Lower leg skin (tissue), 3 donors: ENCODE results near the gene MYBL2.

Experiments used
- POLR2A ChIP-seq, 2 donors: fragments of 450-650 bp; IDR thresholded peaks; one replicate each; pipeline ENCODE4 v1.6.1; 2016 to 2017; ENCODE audit warnings: antibody characterized with exemption in 2 of 2, mild to moderate bottlenecking in 1 of 2, moderate library complexity in 1 of 2
- TF ChIP-seq, protein P1 (sequence below), 3 donors: fragments of 450-650 bp; IDR thresholded peaks; one replicate each; pipeline ENCODE4 v1.5.1; 2016; ENCODE audit warnings: antibody characterized with exemption in 3 of 3, mild to moderate bottlenecking in 3 of 3, moderate library complexity in 2 of 3

DNA sequence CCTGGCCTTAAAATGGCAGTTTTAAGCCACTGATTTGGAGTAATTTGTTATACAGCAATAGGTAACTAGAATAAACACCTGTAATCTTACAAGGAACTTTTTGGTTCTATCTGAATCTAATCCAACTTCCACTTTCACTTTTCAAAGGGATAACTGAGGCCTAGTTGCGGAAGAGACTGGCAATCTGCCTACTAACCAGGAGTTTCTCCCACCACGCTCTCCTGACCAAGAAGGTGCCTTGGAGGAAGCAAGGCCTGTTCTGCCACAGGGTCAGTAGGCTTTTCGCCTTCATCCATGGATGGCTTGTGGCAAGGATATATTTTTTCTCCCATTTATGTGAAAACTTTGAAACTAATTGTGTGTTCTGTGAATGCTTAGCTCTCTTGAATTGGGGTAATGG lies 12.9 kb upstream of the MYBL2 start:
- TF ChIP-seq, protein P1, sequence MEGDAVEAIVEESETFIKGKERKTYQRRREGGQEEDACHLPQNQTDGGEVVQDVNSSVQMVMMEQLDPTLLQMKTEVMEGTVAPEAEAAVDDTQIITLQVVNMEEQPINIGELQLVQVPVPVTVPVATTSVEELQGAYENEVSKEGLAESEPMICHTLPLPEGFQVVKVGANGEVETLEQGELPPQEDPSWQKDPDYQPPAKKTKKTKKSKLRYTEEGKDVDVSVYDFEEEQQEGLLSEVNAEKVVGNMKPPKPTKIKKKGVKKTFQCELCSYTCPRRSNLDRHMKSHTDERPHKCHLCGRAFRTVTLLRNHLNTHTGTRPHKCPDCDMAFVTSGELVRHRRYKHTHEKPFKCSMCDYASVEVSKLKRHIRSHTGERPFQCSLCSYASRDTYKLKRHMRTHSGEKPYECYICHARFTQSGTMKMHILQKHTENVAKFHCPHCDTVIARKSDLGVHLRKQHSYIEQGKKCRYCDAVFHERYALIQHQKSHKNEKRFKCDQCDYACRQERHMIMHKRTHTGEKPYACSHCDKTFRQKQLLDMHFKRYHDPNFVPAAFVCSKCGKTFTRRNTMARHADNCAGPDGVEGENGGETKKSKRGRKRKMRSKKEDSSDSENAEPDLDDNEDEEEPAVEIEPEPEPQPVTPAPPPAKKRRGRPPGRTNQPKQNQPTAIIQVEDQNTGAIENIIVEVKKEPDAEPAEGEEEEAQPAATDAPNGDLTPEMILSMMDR (IDR thresholded peaks at IDR 0.05), result no peak
- TF ChIP-seq POLR2A (IDR thresholded peaks at IDR 0.05), result no peak
